Caco-2 (cell line): ENCODE results near the gene MATN4. TPM values are rescaled to one million over a fixed set of nuclear protein-coding genes. Genes with fewer than 3 reads are reported as not detected.
"Not testable (repeated sequence)": the region's sequence is repeated elsewhere in the genome, so short reads cannot be mapped to it uniquely, and the experiment has no call there.

Experiments used
- BruUV-seq: library from RNA; stranded (reverse); fragments of 400-500 nt; replicated peaks from 2 replicates; lab custom pipeline; 2021; lab: Mats Ljungman, UMichigan
- CTCF ChIA-PET: fragments of 300-600 bp; sonication (Branson Sonifier 250); formaldehyde crosslinking; loops from one replicate; lab custom pipeline; 2022; ENCODE audit warnings: antibody characterized with exemption; lab: Charles Lee
- POLR2A ChIA-PET: fragments of 300-600 bp; sonication (Branson Sonifier 250); formaldehyde crosslinking; loops from one replicate; lab custom pipeline; 2022; ENCODE audit warnings: antibody characterized with exemption; lab: Charles Lee
- DNase-seq, 2 experiments: peaks; one replicate each; pipeline versions ENCODE4 v3.0.0 to v3.0.0-alpha.2; 2020 to 2022
- H3K27me3 ChIP-seq: replicated peaks from 2 replicates; pipeline ENCODE4 v1.6.0; 2011; ENCODE audit warnings: low read length; ENCODE audit not compliant: control insufficient read depth, insufficient read depth
- H3K36me3 ChIP-seq: 2 replicates; pipeline ENCODE4 v1.5.1; 2011; ENCODE audit warnings: low read length; ENCODE audit not compliant: control insufficient read depth, insufficient read depth
- H3K4me1 ChIP-seq: fragments of 250-450 bp; sonication (Bioruptor Pico); 2 replicates; pipeline ENCODE4 v1.5.1; 2020; ENCODE audit warnings: mild to moderate bottlenecking
- H3K4me3 ChIP-seq: 2 replicates; pipeline ENCODE4 v1.5.1; 2011; ENCODE audit warnings: low read depth, mild to moderate bottlenecking, control low read depth, low read length
- H3K9me3 ChIP-seq: fragments of 250-450 bp; sonication (Bioruptor Pico); 2 replicates; pipeline ENCODE4 v1.5.1; 2020; ENCODE audit warnings: mild to moderate bottlenecking, moderate library complexity
- H3K27ac Mint-ChIP-seq: one replicate; pipeline ENCODE4 v1.8.0; 2022; ENCODE audit warnings: mixed read lengths; ENCODE audit not compliant: unreplicated experiment
- H3K27me3 Mint-ChIP-seq: one replicate; pipeline ENCODE4 v1.8.0; 2022; ENCODE audit warnings: mixed read lengths; ENCODE audit not compliant: insufficient read depth, unreplicated experiment
- H3K36me3 Mint-ChIP-seq: one replicate; pipeline ENCODE4 v1.8.0; 2022; ENCODE audit warnings: mild to moderate bottlenecking, mixed read lengths; ENCODE audit not compliant: insufficient read depth, unreplicated experiment
- H3K4me1 Mint-ChIP-seq: one replicate; pipeline ENCODE4 v1.8.0; 2022; ENCODE audit warnings: low read depth, mixed read lengths; ENCODE audit not compliant: unreplicated experiment
- H3K4me3 Mint-ChIP-seq: one replicate; pipeline ENCODE4 v1.8.0; 2022; ENCODE audit warnings: mild to moderate bottlenecking, moderate library complexity, mixed read lengths; ENCODE audit not compliant: unreplicated experiment
- H3K9me3 Mint-ChIP-seq: one replicate; pipeline ENCODE4 v1.8.0; 2022; ENCODE audit warnings: mixed read lengths; ENCODE audit not compliant: unreplicated experiment
- CTCF ChIP-seq, 2 experiments: fragments of 200-600 bp in 1 of 2; IDR thresholded peaks; 1 replicate in 1 of 2; 2 replicates in 1 of 2; pipeline versions ENCODE4 v1.5.1 to v1.8.0; 2011 to 2022; ENCODE audit warnings: antibody characterized with exemption in 1 of 2, control low read depth in 1 of 2, inconsistent platforms in 1 of 2, low read depth in 1 of 2, low read length in 1 of 2, mild to moderate bottlenecking in 1 of 2, moderate library complexity in 1 of 2; ENCODE audit not compliant: insufficient read depth in 1 of 2, severe bottlenecking in 1 of 2, unreplicated experiment in 1 of 2
- intact Hi-C: fragments of 100-400 bp; cut with micrococcal nuclease; formaldehyde crosslinking; loops from one replicate; pipeline ENCODE4 v1.10.0; 2022; ENCODE audit not compliant: unreplicated experiment
- total RNA-seq: library from RNA; stranded (reverse); gene quantifications from 2 replicates; pipeline ENCODE4 v1.2.3, GENCODE V29; 2022

MATN4 gene
- total RNA-seq, 1 experiment from 2014 or later = not detected

GRCh38 chr20:45354423-45355208 is 46.5 kb upstream of the MATN4 start:
- H3K9me3 Mint-ChIP-seq = no peaks in the 10 kb centered on the region
- BruUV-seq = no TSS peak
- Histone ChIP-seq H3K9me3 (no peaks in the 10 kb centered on the region), H3K27me3 (no peaks in the 10 kb centered on the region), H3K36me3 (no peaks in the 10 kb centered on the region), H3K4me1 (peaks cover 38% of the 10 kb centered on the region), H3K4me3 (no peak overlapping the region)
- CTCF ChIA-PET = interaction anchor here (0.6 to 1.4 kb wide), 3 partner anchors 8 to 32 kb away, joined by 3 to 5 read pairs (median 3); no protein-coding TSS in a partner anchor
- POLR2A ChIA-PET = interaction anchor here (0.8 to 1.2 kb wide), 4 partner anchors 9 to 31 kb away, joined by 3 to 7 read pairs (median 4); no protein-coding TSS in a partner anchor
- no peaks in the 10 kb centered on the region for H3K27me3 Mint-ChIP-seq
- no peak for TF ChIP-seq CTCF (IDR thresholded peaks at IDR 0.05; ENCODE audit: insufficient read depth in 1 of 2, low read depth in 1 of 2, low read length in 1 of 2, severe bottlenecking in 1 of 2, unreplicated experiment in 1 of 2)
- H3K27ac Mint-ChIP-seq = no peak overlapping the region
- peaks cover 44% of the 10 kb centered on the region for H3K4me1 Mint-ChIP-seq
- no peak overlapping the region for H3K4me3 Mint-ChIP-seq
- DNase-seq = no peak
- H3K36me3 Mint-ChIP-seq = no peaks in the 10 kb centered on the region
- intact Hi-C loops = no loop called here

GRCh38 chr20:45353746-45354145 is 45.6 kb upstream of the MATN4 start:
- intact Hi-C loops = no loop called here
- Mint-ChIP-seq H3K4me1 (peaks cover 36% of the 10 kb centered on the region), H3K36me3 (peaks cover 4% of the 10 kb centered on the region), H3K27ac (no peak overlapping the region), H3K4me3 (no peak overlapping the region), H3K27me3 (no peaks in the 10 kb centered on the region), H3K9me3 (no peaks in the 10 kb centered on the region)
- TF ChIP-seq CTCF (IDR thresholded peaks at IDR 0.05; ENCODE audit: insufficient read depth in 1 of 2, low read depth in 1 of 2, low read length in 1 of 2, severe bottlenecking in 1 of 2, unreplicated experiment in 1 of 2) = no peak
- ChIA-PET POLR2A (interaction anchor here (0.8 to 1.2 kb wide), 2 partner anchors 10 kb away, joined by 3 read pairs; no protein-coding TSS in a partner anchor), CTCF (interaction anchor here (0.6 to 1.1 kb wide), 2 partner anchors 9 to 31 kb away, joined by 3 read pairs; no protein-coding TSS in a partner anchor)
- H3K4me1 ChIP-seq = peaks cover 31% of the 10 kb centered on the region
- no peak for DNase-seq
- no peaks in the 10 kb centered on the region for H3K36me3 ChIP-seq
- BruUV-seq = no TSS peak
- no peaks in the 10 kb centered on the region for H3K9me3 ChIP-seq
- no peak overlapping the region for H3K4me3 ChIP-seq
- H3K27me3 ChIP-seq = no peaks in the 10 kb centered on the region

- H3K4me3 ChIP-seq = no peak overlapping the region
- no peak overlapping the region for H3K27ac Mint-ChIP-seq
- no peaks in the 10 kb centered on the region for H3K9me3 Mint-ChIP-seq
- H3K4me3 Mint-ChIP-seq = no peak overlapping the region
- intact Hi-C loops = no loop called here
- H3K9me3 ChIP-seq = no peaks in the 10 kb centered on the region
- H3K27me3 Mint-ChIP-seq = no peaks in the 10 kb centered on the region
- CTCF ChIA-PET = interaction anchor here (1.0 to 1.4 kb wide), 3 partner anchors 8 to 14 kb away, joined by 3 to 6 read pairs (median 4); partner anchors contain the start of gene SYS1
- peaks cover 14% of the 10 kb centered on the region for H3K36me3 Mint-ChIP-seq
- peaks cover 31% of the 10 kb centered on the region for H3K4me1 Mint-ChIP-seq
- POLR2A ChIA-PET = interaction anchor here (0.6 to 1.5 kb wide), 2 partner anchors 9 to 10 kb away, joined by 3 to 8 read pairs; partner anchors contain the start of gene SYS1
- BruUV-seq = no TSS peak
- peaks cover 25% of the 10 kb centered on the region for H3K4me1 ChIP-seq
- no peak for DNase-seq
- no peak for TF ChIP-seq CTCF (IDR thresholded peaks at IDR 0.05; ENCODE audit: insufficient read depth in 1 of 2, low read depth in 1 of 2, low read length in 1 of 2, severe bottlenecking in 1 of 2, unreplicated experiment in 1 of 2)
- no peaks in the 10 kb centered on the region for H3K27me3 ChIP-seq
- H3K36me3 ChIP-seq = no peaks in the 10 kb centered on the region
Measured at GRCh38 chr20:45352729-45353128, 44.6 kb upstream of the MATN4 start.

GRCh38 chr20:45350795-45351194 is 42.7 kb upstream of the MATN4 start:
- POLR2A ChIA-PET, DNase-seq, H3K9me3 ChIP-seq, BruUV-seq, intact Hi-C loops, H3K27ac Mint-ChIP-seq, H3K36me3 ChIP-seq, H3K4me3 Mint-ChIP-seq, H3K9me3 Mint-ChIP-seq, H3K27me3 Mint-ChIP-seq, H3K27me3 ChIP-seq, H3K4me3 ChIP-seq: not testable (repeated sequence)
- CTCF ChIA-PET = interaction anchor here (2.0 kb wide), 1 partner anchor 12 kb away, joined by 5 read pairs; the partner anchor contains the start of gene SYS1
- H3K4me1 Mint-ChIP-seq = peaks cover 44% of the 10 kb centered on the region
- peaks cover 31% of the 10 kb centered on the region for H3K36me3 Mint-ChIP-seq
- H3K4me1 ChIP-seq = peaks cover 29% of the 10 kb centered on the region
